RCC 7860 (cell line): Measurements from ENCODE around the gene HOXA7.

Source experiments
- DNase-seq: peaks from one replicate; pipeline ENCODE4 v3.0.0-alpha.2; 2015; ENCODE audit warnings: low spot score
- FAIRE-seq: peaks from 2 replicates; lab custom pipeline; 2012; peaks lifted over from hg19 to GRCh38; lab: Jason Lieb, UNC

HOXA7 gene

DNA sequence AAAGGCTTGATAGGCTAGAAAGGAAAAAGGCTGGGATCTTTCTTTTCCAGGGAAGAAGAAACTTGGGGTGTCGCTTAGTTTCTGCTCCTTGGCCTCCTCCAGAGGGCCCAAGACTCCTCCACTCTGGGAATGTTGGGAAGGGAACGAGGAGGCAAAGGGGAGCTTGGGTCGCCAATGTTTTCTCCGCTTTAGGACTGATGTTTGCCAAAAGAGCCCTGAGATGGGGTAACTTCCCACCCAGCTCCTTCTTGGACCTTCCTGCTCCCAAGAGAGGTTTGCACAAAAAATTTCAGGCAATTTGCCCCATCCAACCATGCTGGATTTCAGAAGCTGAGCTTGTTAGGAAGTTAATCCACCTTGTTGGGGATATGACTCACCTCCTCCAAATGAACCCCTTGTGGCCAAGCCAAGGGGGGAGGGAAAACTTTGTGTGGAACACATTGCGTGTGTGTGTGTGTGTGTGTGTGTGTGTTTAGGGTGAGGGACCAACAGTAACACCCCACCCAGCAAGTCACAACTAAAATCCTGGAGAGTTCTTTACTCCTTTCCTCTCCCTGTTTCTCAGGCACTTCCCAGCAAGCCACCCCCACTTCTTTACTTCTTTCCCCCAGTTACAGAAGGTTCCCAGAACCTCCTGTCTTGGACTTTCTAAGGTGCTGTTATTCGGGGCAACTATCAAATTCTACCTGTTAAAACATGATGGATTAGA is 45.3 kb downstream of the HOXA7 start:
- DNase-seq, result peak; percentile 68
- peak; percentile 83 for FAIRE-seq

DNA sequence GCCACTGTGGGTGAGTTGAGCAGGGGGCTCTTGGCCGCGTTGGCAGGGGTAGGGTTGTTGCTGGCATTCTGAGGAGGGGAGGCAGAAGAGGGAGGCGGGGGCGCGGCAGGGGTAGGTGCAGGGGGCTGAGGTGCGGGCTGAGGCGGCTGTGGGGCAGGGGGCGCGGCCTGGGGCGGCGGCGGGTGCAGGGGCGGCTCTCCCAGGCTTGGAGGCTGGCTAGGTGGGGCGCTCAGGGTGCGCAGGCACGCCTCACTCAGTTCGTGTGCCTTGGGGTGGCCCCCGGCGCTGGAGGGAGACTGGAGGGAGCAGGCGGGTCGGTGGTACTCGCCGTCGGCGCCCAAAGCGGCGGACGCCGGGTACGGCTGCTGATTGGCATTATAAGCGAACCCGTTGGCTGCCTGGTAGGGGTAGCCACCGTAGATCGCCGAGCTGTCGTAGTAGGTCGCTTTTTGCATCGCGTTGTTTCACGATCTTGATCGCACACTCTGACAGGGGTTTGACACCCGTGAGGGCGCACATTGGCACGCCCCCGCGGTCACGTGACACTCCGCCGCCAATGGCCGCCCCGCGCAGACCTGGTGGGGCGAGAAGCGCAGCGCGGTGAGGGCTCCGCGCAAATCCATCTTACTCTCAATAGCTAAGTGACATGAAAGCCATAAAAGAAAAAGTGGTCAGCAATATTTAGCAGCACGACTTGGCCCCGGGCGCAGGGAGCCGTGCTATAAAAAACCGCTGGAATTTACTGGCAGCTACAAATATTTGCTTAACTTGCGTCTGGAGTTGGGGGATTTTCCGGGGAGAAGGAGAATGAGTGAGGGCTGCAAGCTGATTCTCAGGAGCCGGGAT is 46.1 kb downstream of the HOXA7 start:
- FAIRE-seq (peak; percentile 94), DNase-seq (peak; percentile 94)

DNA sequence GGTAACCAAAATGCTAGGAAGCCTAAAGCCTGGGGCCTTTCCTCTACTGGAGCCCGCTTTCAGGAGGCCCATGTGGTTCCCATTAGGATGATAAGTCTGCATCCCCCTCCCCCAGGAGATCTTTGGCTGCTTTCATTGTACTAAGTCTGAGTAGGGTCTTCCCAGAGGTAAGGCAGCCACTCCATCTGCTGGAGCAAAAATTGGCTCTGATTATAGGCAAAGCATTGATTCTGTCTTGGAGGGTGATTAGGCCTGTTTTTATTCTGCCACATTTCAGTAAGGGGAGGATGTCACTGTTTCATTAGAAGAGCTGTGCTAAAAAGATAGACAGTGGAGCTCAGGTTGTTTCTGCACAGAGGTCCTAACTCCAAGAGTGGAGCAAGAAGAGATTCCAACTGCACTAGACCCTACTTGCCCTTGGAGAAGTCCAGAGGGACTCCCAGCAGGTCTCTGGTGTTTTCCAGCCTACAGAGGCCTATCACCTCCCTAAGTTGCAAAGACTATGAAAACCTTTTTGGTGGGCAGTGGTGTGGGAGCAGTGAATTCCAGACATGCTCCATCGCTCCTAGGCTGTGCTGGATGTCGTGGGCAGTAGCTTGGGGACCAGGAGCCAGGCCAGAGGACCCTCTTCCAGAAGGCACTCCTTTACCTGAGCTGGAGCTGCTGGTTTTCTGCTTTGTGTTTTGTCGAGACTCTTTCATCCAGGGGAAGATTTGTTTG is 46.8 kb downstream of the HOXA7 start:
- DNase-seq, result peak; percentile 38
- no peak for FAIRE-seq

GRCh38 chr7:27108390-27109127 is 47.9 kb downstream of the HOXA7 start:
- peak; percentile 68 for FAIRE-seq
- DNase-seq, result peak; percentile 52

- DNase-seq (no peak), FAIRE-seq (no peak)
Measured at GRCh38 chr7:27107391-27108381, 48.8 kb downstream of the HOXA7 start.

GRCh38 chr7:27106901-27107240 is 49.6 kb downstream of the HOXA7 start:
- DNase-seq (no peak), FAIRE-seq (no peak)

- DNase-seq, result no peak
Measured at GRCh38 chr7:27106181-27106900, 50.1 kb downstream of the HOXA7 start.

DNA sequence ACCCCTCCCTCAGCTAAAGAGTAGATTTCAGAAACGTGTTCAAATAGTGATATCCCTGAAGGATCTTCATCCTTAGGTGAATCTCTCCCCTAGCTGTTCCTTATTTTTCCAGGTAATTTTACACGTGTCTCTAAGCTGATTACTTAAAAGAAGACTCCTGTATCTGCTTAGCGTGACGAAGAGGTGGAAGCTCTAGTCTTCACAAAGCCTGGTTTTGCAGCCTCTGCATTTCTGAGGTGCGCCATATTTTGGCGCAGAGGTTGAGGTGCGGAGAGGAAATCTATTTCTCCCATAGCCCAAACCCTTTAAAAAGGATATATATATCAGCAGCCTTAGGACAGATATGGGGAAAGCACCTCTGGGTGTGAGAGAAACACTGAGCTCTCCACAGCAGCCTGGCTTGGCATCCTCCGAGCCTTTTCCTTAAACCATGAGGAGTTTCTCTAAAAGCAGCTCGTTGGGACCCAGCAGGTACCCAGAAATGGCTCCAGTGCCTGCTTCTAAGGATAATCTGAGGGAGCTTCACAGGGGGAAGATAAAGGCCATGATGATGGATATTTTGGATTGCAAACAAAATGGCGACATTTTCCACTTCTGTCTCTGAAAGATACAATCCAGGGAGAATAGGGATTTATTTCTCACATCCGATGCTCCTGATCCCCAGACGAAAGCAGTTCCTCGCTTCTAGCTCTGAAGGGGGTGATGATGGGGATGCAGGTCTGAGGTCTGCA is 51.0 kb downstream of the HOXA7 start:
- no peak for DNase-seq
- no peak for FAIRE-seq

More at GRCh38 chr7:27106181-27106900, 50.1 kb downstream of the HOXA7 start:
- FAIRE-seq, result no peak

DNA sequence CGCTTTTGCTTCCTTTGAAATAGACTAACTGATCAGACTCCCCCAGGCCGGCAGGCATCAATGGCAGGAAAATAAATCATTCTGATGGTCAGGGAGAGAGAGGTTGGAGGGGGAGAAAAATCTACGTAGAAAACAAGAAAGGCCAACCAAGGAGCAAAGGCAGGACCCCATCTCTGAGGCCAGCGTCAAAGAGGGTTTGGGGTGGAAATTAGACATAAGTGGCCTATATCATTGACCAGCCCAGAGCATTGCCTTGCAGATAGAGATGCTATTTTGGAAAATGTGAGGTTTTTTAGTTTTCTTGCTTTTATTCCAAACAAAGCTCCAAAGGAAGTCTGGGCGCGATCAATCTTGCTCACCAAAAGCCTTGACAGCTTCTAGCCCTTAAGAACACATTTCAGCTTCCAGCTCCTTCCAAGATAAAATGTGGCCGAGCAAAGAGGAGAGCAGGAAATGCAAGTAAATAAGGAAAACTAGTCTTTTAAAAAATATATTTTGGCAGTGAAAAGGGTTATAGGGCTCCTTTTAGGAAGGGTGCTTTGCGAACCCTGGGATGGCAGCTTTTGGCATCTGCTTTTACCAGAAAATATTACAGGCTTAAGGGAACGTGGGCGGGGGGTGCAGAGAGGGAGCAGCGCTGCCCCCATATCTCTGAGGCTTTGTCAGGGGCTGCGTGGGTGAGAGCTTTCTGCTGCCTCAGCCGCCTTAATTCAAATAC is 52.0 kb downstream of the HOXA7 start:
- no peak for FAIRE-seq
- DNase-seq, result no peak
